Lower lobe of right lung (tissue), 2 donors: ENCODE data around the gene LPO. TPM values are rescaled to one million over a fixed set of nuclear protein-coding genes. Genes with fewer than 3 reads are reported as not detected.
A peak's percentile ranks its signal among the peaks of the same experiment; 100 is the strongest.

Experiments used
- ATAC-seq, 2 donors: fragments of 200-7000 bp; cut with Tn5 transposase; one replicate each; pipeline ENCODE4 v1.9.1; 2020 to 2022; ENCODE audit warnings: mild to moderate bottlenecking in 2 of 2, moderate library complexity in 2 of 2
- DNase-seq: peaks from one replicate; pipeline ENCODE4 v3.0.0-alpha.2; 2020
- H3K27ac ChIP-seq: fragments of 200-600 bp; one replicate; pipeline ENCODE4 v1.8.0; 2022
- H3K27me3 ChIP-seq: fragments of 200-600 bp; one replicate; pipeline ENCODE4 v1.8.0; 2022; ENCODE audit warnings: low read depth
- H3K36me3 ChIP-seq: fragments of 200-600 bp; one replicate; pipeline ENCODE4 v1.8.0; 2022; ENCODE audit warnings: mild to moderate bottlenecking
- H3K4me1 ChIP-seq: fragments of 200-600 bp; one replicate; pipeline ENCODE4 v1.8.0; 2022
- H3K4me3 ChIP-seq: fragments of 200-600 bp; one replicate; pipeline ENCODE4 v1.8.0; 2022; ENCODE audit warnings: mild to moderate bottlenecking
- H3K9me3 ChIP-seq: fragments of 200-600 bp; one replicate; pipeline ENCODE4 v1.8.0; 2022
- CTCF ChIP-seq: fragments of 200-600 bp; IDR thresholded peaks from one replicate; pipeline ENCODE4 v1.8.0; 2022; ENCODE audit warnings: antibody characterized with exemption, mild to moderate bottlenecking
- intact Hi-C: fragments of 100-400 bp; cut with DNase I; formaldehyde crosslinking; loops from one replicate; pipeline ENCODE4 v1.11.0; 2022
- total RNA-seq: library from RNA; stranded (reverse); fragmentation: NEBNext Ultra II Directional; extraction: Animal tissue kit (Norgen Biotek cat#: 25700); gene quantifications from one replicate; pipeline ENCODE4 v1.2.1, GENCODE V29; 2021
- donor health status: DM: no; HTN: yes; CAD: no; lungs with severe emphysema.

Gene LPO
- total RNA-seq, 1 donor from 2014 or later, result not detected

DNA sequence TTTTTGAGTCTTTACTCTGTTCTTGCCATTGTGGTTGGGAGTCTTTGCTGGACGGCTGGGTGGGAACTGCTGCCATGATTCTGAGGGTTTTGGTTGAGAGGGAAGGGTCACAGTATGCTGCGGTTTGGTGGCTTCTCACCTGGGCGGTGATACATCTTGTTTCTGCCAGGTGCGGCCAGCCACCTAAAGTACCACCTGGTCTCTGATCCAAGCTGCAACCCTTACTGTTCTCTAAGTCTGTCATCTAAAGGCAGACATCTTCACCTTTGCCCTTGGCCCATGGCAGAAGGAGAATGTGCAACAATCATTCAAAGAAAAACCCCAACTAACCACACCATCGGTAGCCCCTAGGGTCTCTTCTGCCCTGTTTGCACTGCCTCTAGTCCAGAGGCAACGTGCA is 62.0 kb downstream of the LPO start:
- Histone ChIP-seq H3K4me3 (no peak overlapping the region), H3K27me3 (no peaks in the 10 kb centered on the region), H3K27ac (no peak overlapping the region), H3K4me1 (no peaks in the 10 kb centered on the region), H3K9me3 (no peaks in the 10 kb centered on the region), H3K36me3 (no peaks in the 10 kb centered on the region)
- ATAC-seq (no peak), DNase-seq (peak; percentile 10)
- TF ChIP-seq CTCF, result no peak
- intact Hi-C loops, result no loop called here

GRCh38 chr17:58301504-58302150 is 63.2 kb downstream of the LPO start:
- DNase-seq (no peak), ATAC-seq (no peak)
- Histone ChIP-seq H3K27me3 (no peaks in the 10 kb centered on the region), H3K4me1 (no peaks in the 10 kb centered on the region), H3K9me3 (no peaks in the 10 kb centered on the region), H3K4me3 (no peak overlapping the region), H3K27ac (no peak overlapping the region), H3K36me3 (no peaks in the 10 kb centered on the region)
- TF ChIP-seq CTCF, result no peak
- intact Hi-C loops, result no loop called here

DNA sequence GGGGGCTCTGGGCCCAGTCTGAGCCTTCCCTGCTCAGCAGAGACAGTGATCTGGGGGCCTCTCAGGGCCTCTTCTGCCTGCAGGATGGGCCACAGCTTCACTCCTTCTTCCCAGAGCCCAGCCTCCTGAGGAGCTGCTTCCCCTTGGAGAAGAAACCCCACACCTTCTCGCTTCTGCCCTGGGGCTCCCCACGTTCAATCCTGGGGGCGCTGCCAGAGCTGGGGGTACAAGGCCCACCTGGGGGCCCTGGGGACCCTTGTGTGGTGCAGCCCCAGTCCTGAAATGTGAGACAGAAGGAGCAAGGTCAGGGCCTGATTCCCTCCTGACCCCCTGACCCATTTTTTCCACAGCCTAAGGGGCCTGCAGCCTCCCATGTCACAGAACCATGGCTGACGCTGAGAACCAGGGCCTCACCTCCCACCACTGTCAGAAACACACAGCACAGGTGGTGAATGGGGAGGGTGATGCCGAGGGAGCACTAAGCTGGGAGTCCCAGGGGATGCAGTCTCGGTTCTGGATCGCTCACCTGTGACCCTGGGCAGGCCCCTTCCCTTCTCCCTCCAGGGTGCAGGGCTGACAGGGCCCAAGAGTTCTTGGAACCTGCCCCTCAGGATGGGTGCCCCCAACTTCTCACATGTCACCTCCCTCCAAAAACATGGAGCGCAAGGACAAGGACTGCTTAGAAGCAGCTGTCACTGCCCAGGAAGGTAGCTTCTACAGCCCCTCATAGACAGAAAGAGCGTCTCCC is 64.0 kb downstream of the LPO start:
- no peaks in the 10 kb centered on the region for H3K4me1 ChIP-seq
- no peaks in the 10 kb centered on the region for H3K27me3 ChIP-seq
- intact Hi-C loops, result no loop called here
- H3K4me3 ChIP-seq, result no peak overlapping the region
- ATAC-seq, result no peak
- peak; percentile 18 for DNase-seq
- H3K27ac ChIP-seq, result no peak overlapping the region
- H3K9me3 ChIP-seq, result no peaks in the 10 kb centered on the region
- H3K36me3 ChIP-seq, result no peaks in the 10 kb centered on the region
- TF ChIP-seq CTCF, result no peak

DNA sequence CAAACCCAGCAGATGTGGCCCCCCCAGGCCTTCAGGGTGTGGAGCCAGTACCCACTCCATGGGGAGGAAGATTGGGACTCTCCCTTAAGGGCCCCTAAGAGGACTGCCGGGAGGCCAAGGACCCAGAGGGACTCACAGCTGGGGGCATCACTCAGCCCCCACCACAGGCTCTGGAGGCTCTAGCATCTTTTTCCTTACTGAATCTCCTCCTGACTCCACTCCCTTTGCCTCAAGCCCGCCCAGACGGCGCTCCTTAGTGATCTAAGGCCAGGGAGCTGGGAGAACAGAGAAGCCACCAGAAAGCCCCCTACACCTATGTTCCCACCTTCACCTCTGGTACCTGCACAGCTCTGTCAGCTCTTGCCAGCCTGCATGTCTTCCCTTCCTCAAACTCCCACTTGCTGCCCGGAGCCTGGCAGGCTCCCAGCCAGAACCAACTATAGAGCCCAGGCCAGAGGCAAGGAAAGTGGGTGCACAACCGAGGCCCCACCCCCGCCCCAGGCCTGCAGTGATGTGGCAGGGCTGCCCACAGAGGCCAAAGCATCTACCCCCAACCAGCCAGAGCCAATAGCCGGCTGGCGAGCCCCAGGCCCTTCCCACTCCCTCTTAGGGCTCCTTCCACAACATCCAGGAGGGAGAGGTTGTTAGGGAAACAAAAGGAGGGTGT is 64.7 kb downstream of the LPO start:
- Histone ChIP-seq H3K27me3 (no peaks in the 10 kb centered on the region), H3K4me3 (no peak overlapping the region), H3K4me1 (no peaks in the 10 kb centered on the region), H3K36me3 (no peaks in the 10 kb centered on the region), H3K27ac (no peak overlapping the region), H3K9me3 (no peaks in the 10 kb centered on the region)
- no peak for ATAC-seq
- no peak for TF ChIP-seq CTCF
- intact Hi-C loops, result no loop called here
- no peak for DNase-seq

DNA sequence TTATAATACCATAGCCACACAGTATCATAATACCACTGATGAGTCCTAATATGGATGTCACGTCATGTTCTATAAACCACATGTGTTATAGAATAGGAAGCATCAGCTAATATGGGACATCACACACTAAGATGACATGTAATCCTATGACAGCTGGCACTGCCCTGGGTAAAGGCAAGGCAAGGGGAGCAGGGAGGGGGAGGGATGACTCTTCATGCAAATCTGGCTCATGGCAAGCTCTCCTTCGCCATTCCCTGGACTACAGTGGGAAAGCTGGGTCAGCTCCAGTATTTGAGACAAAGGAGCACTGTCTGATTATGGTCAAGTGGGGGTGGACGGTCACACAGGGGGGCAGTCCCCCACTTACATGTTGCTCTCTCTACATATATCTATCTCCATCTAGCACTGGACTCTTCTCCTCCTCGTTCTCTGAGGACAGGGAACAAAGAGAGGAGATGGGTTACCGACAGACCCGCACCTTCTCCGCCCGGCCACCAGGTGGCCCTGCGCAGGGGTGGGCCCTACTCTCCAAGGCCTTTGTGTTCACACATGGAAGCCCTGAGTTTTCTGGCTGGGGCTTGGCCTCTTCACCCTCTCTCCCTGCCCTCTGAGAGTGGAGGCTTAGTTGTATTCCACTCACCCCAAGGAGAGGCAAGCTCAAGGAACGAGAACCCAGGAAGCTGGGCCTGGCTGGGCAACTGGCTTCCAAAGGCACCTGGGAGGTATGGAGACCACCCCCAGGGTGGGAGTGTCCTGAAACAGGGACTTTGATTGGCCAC is 65.8 kb downstream of the LPO start:
- TF ChIP-seq CTCF, result peak; percentile 79
- intact Hi-C loops, result no loop called here
- DNase-seq (peak; percentile 74), ATAC-seq (peak; percentile 77 to 81)
- no peaks in the 10 kb centered on the region for H3K36me3 ChIP-seq
- no peaks in the 10 kb centered on the region for H3K9me3 ChIP-seq
- no peak overlapping the region for H3K27ac ChIP-seq
- no peaks in the 10 kb centered on the region for H3K27me3 ChIP-seq
- H3K4me3 ChIP-seq, result no peak overlapping the region
- no peaks in the 10 kb centered on the region for H3K4me1 ChIP-seq
